Measurements from ENCODE around the gene ALKBH5.

The ALKBH5 gene

GRCh38 chr17:18233803-18234518 lies 50.3 kb downstream of the ALKBH5 start:
- Histone ChIP-seq H3K4me3 (ENCODE audit: low read depth in 1 of 2, low read length in 1 of 2) (no peak overlapping the region), H3K36me3 (peaks cover 16% of the 10 kb centered on the region), H3K27me3 (no peaks in the 10 kb centered on the region), H3K9me3 (no peaks in the 10 kb centered on the region), H3K27ac (no peak overlapping the region), H3K4me1 (ENCODE audit: control insufficient read depth in 1 of 2, insufficient read depth in 1 of 2, low read depth in 1 of 2, low read length in 1 of 2) (no peaks in the 10 kb centered on the region)
- TF ChIP-seq, protein P1, sequence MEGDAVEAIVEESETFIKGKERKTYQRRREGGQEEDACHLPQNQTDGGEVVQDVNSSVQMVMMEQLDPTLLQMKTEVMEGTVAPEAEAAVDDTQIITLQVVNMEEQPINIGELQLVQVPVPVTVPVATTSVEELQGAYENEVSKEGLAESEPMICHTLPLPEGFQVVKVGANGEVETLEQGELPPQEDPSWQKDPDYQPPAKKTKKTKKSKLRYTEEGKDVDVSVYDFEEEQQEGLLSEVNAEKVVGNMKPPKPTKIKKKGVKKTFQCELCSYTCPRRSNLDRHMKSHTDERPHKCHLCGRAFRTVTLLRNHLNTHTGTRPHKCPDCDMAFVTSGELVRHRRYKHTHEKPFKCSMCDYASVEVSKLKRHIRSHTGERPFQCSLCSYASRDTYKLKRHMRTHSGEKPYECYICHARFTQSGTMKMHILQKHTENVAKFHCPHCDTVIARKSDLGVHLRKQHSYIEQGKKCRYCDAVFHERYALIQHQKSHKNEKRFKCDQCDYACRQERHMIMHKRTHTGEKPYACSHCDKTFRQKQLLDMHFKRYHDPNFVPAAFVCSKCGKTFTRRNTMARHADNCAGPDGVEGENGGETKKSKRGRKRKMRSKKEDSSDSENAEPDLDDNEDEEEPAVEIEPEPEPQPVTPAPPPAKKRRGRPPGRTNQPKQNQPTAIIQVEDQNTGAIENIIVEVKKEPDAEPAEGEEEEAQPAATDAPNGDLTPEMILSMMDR (IDR thresholded peaks at IDR 0.05) = no peak

- Histone ChIP-seq H3K27ac (no peak overlapping the region), H3K27me3 (no peaks in the 10 kb centered on the region), H3K4me3 (ENCODE audit: low read depth in 1 of 2, low read length in 1 of 2) (no peak overlapping the region), H3K4me1 (ENCODE audit: control insufficient read depth in 1 of 2, insufficient read depth in 1 of 2, low read depth in 1 of 2, low read length in 1 of 2) (no peaks in the 10 kb centered on the region), H3K36me3 (peaks cover 16% of the 10 kb centered on the region), H3K9me3 (no peaks in the 10 kb centered on the region)
- TF ChIP-seq, protein P1 (IDR thresholded peaks at IDR 0.05) = no peak
Measured at GRCh38 chr17:18234853-18235380, 51.3 kb downstream of the ALKBH5 start.

DNA sequence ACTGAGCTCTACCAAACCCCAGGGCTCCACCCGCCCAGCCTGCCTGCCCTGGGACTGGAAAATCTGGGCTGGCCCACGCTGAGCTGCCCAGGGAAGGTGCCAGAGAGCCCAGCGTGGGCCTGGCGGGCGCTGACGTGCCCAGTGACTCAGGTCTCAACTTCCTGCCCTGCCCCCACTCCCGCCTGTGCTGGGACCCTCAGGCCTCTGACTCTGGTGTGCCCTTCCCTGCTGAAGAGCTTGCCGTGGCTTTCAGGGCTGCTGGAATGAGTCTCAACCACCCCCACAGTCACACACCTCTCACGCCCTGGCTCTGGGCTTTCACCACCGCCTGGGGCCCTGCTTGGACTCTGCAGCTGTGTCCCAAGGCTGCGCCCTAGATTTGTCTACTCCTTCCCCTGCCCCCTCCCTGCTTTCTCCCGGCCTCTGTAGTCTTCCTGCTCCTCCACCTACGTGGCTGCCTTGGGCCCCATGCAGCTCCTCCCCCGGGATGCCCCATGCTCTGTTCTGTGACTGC lies 52.2 kb downstream of the ALKBH5 start:
- no peaks in the 10 kb centered on the region for H3K4me1 ChIP-seq (ENCODE audit: control insufficient read depth in 1 of 2, insufficient read depth in 1 of 2, low read depth in 1 of 2, low read length in 1 of 2)
- no peaks in the 10 kb centered on the region for H3K9me3 ChIP-seq
- H3K27ac ChIP-seq = no peak overlapping the region
- no peak overlapping the region for H3K4me3 ChIP-seq (ENCODE audit: low read depth in 1 of 2, low read length in 1 of 2)
- H3K36me3 ChIP-seq = peaks cover 16% of the 10 kb centered on the region
- TF ChIP-seq, protein P1 (IDR thresholded peaks at IDR 0.05) = no peak
- no peaks in the 10 kb centered on the region for H3K27me3 ChIP-seq

DNA sequence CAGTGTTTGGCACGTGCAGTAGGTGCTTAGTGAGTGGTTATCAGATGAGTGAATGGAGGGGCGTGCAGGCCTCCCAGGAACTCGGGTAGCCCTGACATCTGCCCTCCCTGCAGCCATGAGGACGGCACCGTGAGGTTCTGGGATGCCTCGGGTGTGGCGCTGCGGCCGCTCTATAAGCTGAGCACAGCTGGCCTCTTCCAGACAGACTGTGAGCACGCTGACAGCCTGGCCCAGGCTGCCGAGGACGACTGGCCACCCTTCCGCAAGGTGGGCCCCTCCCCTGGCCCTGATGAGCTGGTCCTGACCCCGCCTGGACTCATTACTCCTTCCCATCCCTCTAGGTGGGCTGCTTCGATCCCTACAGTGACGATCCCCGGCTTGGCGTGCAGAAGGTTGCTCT lies 52.9 kb downstream of the ALKBH5 start:
- Histone ChIP-seq H3K27ac (no peak overlapping the region), H3K9me3 (no peaks in the 10 kb centered on the region), H3K4me1 (ENCODE audit: control insufficient read depth in 1 of 2, insufficient read depth in 1 of 2, low read depth in 1 of 2, low read length in 1 of 2) (no peaks in the 10 kb centered on the region), H3K4me3 (ENCODE audit: low read depth in 1 of 2, low read length in 1 of 2) (no peak overlapping the region), H3K36me3 (peaks cover 20% of the 10 kb centered on the region), H3K27me3 (no peaks in the 10 kb centered on the region)
- TF ChIP-seq, protein P1 (IDR thresholded peaks at IDR 0.05) = no peak

- TF ChIP-seq, protein P1 (IDR thresholded peaks at IDR 0.05) = no peak
- Histone ChIP-seq H3K4me3 (ENCODE audit: low read depth in 1 of 2, low read length in 1 of 2) (no peak overlapping the region), H3K36me3 (peaks cover 30% of the 10 kb centered on the region), H3K27me3 (no peaks in the 10 kb centered on the region), H3K4me1 (ENCODE audit: control insufficient read depth in 1 of 2, insufficient read depth in 1 of 2, low read depth in 1 of 2, low read length in 1 of 2) (no peaks in the 10 kb centered on the region), H3K27ac (no peak overlapping the region), H3K9me3 (no peaks in the 10 kb centered on the region)
Measured at GRCh38 chr17:18237461-18237860, 53.8 kb downstream of the ALKBH5 start.
